ENCODE measurements around the gene ZMYM2.
A peak's percentile ranks its signal among the peaks of the same experiment; 100 is the strongest.

ZMYM2 gene

DNA sequence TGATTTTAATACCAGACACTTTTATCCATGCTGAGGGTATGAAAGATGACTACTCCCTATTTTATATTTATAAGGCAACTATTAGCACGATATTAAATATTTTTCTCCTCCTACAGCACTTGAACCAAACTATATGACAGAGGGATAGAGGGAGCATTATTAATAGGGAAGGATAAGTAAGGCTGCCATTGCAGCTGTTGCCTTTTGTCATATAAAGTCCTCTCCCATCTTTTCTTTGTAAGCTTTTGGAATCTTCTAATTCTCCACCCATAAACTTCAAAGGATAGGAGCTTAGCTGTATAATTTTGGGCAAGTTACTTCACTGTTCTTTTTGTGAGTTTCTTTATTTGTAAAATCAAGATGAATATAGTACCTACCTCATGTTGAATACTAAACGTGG is 95.4 kb downstream of the ZMYM2 start:
- in situ Hi-C loops (cut with HindIII; ENCODE audit: low sequenced_read_pairs), result no loop called here
- no peak for DNase-seq (ENCODE audit: low read depth)
- H3K4me3 ChIP-seq (ENCODE audit: low read depth, low read length), result no peak overlapping the region
- TF ChIP-seq, protein P1, sequence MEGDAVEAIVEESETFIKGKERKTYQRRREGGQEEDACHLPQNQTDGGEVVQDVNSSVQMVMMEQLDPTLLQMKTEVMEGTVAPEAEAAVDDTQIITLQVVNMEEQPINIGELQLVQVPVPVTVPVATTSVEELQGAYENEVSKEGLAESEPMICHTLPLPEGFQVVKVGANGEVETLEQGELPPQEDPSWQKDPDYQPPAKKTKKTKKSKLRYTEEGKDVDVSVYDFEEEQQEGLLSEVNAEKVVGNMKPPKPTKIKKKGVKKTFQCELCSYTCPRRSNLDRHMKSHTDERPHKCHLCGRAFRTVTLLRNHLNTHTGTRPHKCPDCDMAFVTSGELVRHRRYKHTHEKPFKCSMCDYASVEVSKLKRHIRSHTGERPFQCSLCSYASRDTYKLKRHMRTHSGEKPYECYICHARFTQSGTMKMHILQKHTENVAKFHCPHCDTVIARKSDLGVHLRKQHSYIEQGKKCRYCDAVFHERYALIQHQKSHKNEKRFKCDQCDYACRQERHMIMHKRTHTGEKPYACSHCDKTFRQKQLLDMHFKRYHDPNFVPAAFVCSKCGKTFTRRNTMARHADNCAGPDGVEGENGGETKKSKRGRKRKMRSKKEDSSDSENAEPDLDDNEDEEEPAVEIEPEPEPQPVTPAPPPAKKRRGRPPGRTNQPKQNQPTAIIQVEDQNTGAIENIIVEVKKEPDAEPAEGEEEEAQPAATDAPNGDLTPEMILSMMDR (IDR thresholded peaks at IDR 0.05; ENCODE audit: low read depth, low read length, missing control alignments), result no peak

DNA sequence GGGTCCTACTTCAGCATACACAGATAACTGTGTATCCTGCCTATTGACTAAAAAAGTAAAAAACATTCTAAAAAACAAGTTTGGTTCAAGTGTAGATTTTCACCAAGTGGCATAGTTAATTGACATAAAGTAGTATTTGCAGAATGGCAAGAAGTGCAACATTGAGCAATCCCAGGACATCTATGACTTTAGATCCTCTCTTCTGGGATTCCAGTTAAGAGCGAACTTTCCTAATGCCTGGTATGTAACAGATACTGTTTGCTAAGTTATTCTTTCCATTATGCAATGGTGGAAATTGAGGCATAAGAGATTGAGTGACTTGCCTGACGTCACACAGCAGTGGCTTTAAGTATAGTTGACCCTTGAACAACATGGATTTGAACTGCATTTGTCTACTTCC is 96.1 kb downstream of the ZMYM2 start:
- TF ChIP-seq, protein P1 (IDR thresholded peaks at IDR 0.05; ENCODE audit: low read depth, low read length, missing control alignments), result no peak
- H3K4me3 ChIP-seq (ENCODE audit: low read depth, low read length), result no peak overlapping the region
- in situ Hi-C loops (cut with HindIII; ENCODE audit: low sequenced_read_pairs), result no loop called here
- DNase-seq (ENCODE audit: low read depth), result no peak

DNA sequence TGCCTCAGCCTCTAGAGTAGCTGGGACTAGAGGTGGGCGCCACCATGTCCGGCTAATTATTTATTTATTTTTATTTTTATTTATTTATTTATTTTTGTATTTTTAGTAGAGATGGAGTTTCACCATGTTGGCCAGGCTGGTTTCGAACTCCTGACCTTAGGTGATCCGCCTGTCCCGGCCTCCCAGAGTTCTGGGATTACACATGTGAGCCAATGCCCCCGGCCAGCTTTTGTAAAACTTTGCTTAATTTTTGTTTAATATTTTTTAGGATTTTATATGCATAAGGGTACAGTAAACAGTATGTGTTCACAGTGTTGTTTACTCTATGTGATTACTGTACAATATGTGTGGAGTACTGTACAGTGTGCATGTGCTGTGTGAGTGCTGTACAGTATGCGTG is 98.7 kb downstream of the ZMYM2 start:
- in situ Hi-C loops (cut with HindIII; ENCODE audit: low sequenced_read_pairs), result no loop called here
- H3K4me3 ChIP-seq (ENCODE audit: low read depth, low read length), result no peak overlapping the region
- TF ChIP-seq, protein P1 (IDR thresholded peaks at IDR 0.05; ENCODE audit: low read depth, low read length, missing control alignments), result no peak
- no peak for DNase-seq (ENCODE audit: low read depth)

DNA sequence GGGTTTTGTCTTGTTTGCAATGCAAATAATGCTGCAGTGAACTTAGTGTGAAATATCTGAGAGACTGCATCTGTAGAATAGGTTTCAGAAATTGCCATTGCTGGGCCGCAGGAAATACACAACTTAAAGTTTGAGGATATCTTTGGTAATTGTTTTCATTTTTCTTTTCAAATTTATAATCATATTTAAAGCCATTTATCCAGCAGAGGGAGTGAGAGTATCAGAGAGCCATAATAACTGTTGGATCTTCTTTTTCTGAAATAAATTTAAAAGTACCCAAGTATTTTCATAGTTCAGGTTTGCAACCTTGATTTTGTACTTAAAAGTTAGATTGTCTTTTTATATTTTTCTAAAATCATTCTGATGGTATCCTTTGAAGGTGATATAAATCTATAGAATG is 99.4 kb downstream of the ZMYM2 start:
- no peak for DNase-seq (ENCODE audit: low read depth)
- TF ChIP-seq, protein P1 (IDR thresholded peaks at IDR 0.05; ENCODE audit: low read depth, low read length, missing control alignments), result no peak
- in situ Hi-C loops (cut with HindIII; ENCODE audit: low sequenced_read_pairs), result no loop called here
- H3K4me3 ChIP-seq (ENCODE audit: low read depth, low read length), result no peak overlapping the region

DNA sequence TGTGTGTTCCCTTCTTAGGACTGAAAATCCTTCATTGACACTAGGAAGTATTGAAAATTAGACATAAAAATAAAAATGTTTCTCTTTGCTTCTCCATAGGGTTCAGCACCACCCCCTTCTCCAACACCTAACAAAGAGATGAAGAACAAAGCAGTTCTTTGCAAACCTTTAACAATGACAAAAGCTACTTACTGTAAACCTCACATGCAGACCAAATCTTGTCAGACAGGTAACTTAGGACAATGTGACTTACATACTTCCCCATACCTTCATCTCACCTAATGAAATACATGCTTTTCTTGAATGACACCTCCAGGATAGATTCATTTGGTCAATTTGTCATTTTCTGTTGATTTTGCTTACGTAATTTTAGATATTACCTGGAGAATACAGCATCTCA is 99.9 kb downstream of the ZMYM2 start:
- DNase-seq (ENCODE audit: low read depth), result no peak
- in situ Hi-C loops (cut with HindIII; ENCODE audit: low sequenced_read_pairs), result no loop called here
- no peak overlapping the region for H3K4me3 ChIP-seq (ENCODE audit: low read depth, low read length)
- TF ChIP-seq, protein P1 (IDR thresholded peaks at IDR 0.05; ENCODE audit: low read depth, low read length, missing control alignments), result no peak

DNA sequence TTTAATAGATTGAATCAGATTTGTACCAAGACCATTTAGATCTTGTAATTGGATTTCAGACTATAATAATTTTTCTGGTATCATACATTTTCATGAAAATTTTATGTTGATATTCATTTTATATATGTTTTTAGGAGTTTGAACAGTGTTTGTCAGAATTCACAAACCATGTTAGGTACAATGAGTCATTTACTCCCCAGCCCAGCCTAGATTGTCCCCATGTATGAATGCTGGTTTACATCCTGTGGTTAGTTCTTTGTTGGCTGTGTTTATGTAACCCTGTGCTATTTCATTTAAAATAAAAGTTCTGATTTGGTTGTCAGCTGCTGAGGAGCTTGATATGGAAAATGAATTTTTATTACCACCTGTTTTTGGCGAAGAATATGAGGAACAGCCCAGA is 105.6 kb downstream of the ZMYM2 start:
- TF ChIP-seq, protein P1 (IDR thresholded peaks at IDR 0.05; ENCODE audit: low read depth, low read length, missing control alignments), result no peak
- DNase-seq (ENCODE audit: low read depth), result peak; percentile 64
- H3K4me3 ChIP-seq (ENCODE audit: low read depth, low read length), result no peak overlapping the region
- in situ Hi-C loops (cut with HindIII; ENCODE audit: low sequenced_read_pairs), result no loop called here

DNA sequence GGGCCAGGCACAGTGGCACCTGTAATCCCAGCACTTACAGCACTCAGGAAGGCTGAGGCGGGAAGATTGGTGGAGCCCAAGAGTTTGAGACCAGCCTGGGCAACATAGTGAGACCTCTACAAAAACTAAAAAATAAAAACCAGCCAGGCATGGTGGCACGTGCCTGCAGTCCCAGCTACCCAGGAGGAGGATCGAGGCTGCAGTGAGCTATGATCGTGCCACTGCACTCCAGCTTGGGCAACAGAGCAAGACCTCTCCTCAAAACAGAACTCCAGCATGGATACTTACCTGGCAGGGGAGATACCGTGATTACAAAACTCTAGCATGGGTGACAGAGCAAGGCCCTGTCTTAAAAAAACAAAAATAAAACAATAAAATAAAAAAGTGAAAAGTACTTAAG is 107.0 kb downstream of the ZMYM2 start:
- H3K4me3 ChIP-seq (ENCODE audit: low read depth, low read length), result no peak overlapping the region
- in situ Hi-C loops (cut with HindIII; ENCODE audit: low sequenced_read_pairs), result no loop called here
- DNase-seq (ENCODE audit: low read depth), result no peak
- TF ChIP-seq, protein P1 (IDR thresholded peaks at IDR 0.05; ENCODE audit: low read depth, low read length, missing control alignments), result no peak

Measured in astrocyte of the cerebellum (primary cell).